Fibroblast of mammary gland (primary cell): ENCODE results near the gene CAMK2A.
"Not testable (repeated sequence)": the region's sequence is repeated elsewhere in the genome, so short reads cannot be mapped to it uniquely, and the experiment has no call there.

Experiments used
- DNase-seq: peaks from one replicate; pipeline ENCODE4 v3.0.0-alpha.2; 2010; ENCODE audit warnings: low read depth
- H3K4me3 ChIP-seq: 2 replicates; pipeline ENCODE4 v1.5.1; 2011; ENCODE audit warnings: low read depth, mild to moderate bottlenecking, low read length, moderate library complexity; ENCODE audit not compliant: control insufficient read depth
- TF ChIP-seq, protein P1 (sequence below): conservative IDR thresholded peaks from 2 replicates; pipeline ENCODE4 v1.5.1; 2011; ENCODE audit warnings: low read depth, low read length, inconsistent platforms; ENCODE audit not compliant: control insufficient read depth, insufficient read depth

CAMK2A gene

GRCh38 chr5:150248946-150249345, 40.6 kb downstream of the CAMK2A start:
- no peak for DNase-seq
- TF ChIP-seq, protein P1, sequence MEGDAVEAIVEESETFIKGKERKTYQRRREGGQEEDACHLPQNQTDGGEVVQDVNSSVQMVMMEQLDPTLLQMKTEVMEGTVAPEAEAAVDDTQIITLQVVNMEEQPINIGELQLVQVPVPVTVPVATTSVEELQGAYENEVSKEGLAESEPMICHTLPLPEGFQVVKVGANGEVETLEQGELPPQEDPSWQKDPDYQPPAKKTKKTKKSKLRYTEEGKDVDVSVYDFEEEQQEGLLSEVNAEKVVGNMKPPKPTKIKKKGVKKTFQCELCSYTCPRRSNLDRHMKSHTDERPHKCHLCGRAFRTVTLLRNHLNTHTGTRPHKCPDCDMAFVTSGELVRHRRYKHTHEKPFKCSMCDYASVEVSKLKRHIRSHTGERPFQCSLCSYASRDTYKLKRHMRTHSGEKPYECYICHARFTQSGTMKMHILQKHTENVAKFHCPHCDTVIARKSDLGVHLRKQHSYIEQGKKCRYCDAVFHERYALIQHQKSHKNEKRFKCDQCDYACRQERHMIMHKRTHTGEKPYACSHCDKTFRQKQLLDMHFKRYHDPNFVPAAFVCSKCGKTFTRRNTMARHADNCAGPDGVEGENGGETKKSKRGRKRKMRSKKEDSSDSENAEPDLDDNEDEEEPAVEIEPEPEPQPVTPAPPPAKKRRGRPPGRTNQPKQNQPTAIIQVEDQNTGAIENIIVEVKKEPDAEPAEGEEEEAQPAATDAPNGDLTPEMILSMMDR = no peak

GRCh38 chr5:150248493-150248892, 41.1 kb downstream of the CAMK2A start:
- not testable (repeated sequence) for DNase-seq, H3K4me3 ChIP-seq

More at GRCh38 chr5:150248946-150249345, 40.6 kb downstream of the CAMK2A start:
- H3K4me3 ChIP-seq = no peak overlapping the region

DNA sequence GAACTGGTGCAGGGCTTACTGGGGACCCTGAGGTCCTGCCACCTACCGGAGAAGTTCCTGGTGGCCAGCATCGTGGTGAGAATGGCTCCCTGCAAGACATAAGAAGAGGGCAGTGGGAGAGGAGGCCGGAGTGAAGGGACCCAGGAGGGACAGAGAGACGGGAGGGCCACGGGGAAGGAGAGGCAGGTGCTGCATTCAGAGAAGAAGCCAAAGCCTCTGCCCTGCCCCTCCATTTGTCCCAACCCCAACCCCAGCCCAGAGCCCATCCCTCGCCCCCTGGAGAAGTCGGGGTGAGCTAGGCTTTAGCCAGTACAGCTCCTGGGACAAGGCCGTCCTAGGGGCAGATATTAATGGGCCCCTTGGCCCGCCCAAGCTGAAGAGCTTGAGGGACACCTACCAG, 41.8 kb downstream of the CAMK2A start:
- H3K4me3 ChIP-seq = no peak overlapping the region
- TF ChIP-seq, protein P1 = no peak
- no peak for DNase-seq

DNA sequence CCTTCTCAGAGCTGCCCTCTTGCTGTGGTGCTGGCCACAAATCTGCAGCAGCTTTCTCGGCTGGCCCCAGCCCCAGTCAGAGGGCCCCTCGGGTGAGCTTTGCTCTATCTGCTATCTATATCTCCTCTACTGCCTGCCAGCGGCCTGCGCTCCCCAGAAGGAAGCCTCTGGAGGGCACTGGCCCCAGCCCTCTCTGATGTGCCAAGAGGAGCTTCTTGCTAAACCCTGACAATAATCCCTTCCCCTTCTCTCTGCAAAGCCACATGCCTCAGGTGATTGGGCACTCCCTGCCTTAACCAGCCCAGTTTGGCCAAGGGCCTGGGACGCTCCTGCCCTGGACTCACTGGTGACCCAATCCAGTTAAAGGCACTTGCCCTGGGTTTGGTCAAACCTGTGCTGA, 42.7 kb downstream of the CAMK2A start:
- no peak overlapping the region for H3K4me3 ChIP-seq
- TF ChIP-seq, protein P1 = no peak
- no peak for DNase-seq

DNA sequence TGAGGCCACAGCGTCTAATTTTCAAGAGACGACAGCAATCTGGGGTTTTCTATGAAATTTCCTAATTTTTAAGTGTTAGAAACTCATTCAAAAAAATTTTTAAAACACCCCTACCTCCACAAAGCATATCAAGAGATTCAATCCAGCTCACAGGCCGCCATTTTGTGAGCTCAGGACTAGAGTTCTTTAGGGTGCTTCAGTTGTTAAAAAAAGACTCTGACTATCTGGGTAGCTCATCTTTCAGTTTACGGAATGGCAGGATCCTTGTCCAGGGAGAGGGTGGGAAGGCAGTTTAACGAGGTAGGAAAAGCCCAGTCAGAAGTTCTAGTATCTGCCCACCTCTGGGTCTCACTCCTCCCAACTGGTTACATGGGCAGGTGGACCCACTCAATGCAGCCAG, 43.1 kb downstream of the CAMK2A start:
- TF ChIP-seq, protein P1 = no peak
- DNase-seq = no peak
- H3K4me3 ChIP-seq = no peak overlapping the region

- TF ChIP-seq, protein P1 = no peak
- H3K4me3 ChIP-seq = no peak overlapping the region
- DNase-seq = no peak
Measured at GRCh38 chr5:150245808-150246207, 43.8 kb downstream of the CAMK2A start.

GRCh38 chr5:150245111-150245789, 44.3 kb downstream of the CAMK2A start:
- peak; percentile 28 for DNase-seq
- TF ChIP-seq, protein P1 = no peak
- no peak overlapping the region for H3K4me3 ChIP-seq
